HAP-1 (cell line): ENCODE results near the gene FAM171A1.

Experiments used
- DNase-seq, 2 experiments: peaks; one replicate each; pipeline ENCODE4 v3.0.0-alpha.2; 2016 to 2020; ENCODE audit warnings: low spot score in 2 of 2
- H3K27me3 ChIP-seq: fragments of 250-450 bp; sonication (Bioruptor Pico); 2 replicates; pipeline ENCODE4 v1.5.1; 2020; ENCODE audit warnings: low read depth, mild to moderate bottlenecking, moderate library complexity
- H3K36me3 ChIP-seq: fragments of 250-450 bp; sonication (Bioruptor Pico); replicated peaks from 2 replicates; pipeline ENCODE4 v1.5.1; 2020; ENCODE audit warnings: mild to moderate bottlenecking
- H3K4me1 ChIP-seq: fragments of 250-450 bp; sonication (Bioruptor Pico); 2 replicates; pipeline ENCODE4 v1.5.1; 2020; ENCODE audit warnings: mild to moderate bottlenecking
- H3K4me3 ChIP-seq: fragments of 250-450 bp; sonication (Bioruptor Pico); 2 replicates; pipeline ENCODE4 v1.5.1; 2020; ENCODE audit warnings: mild to moderate bottlenecking, moderate library complexity
- H3K9me3 ChIP-seq: fragments of 250-450 bp; sonication (Bioruptor Pico); 2 replicates; pipeline ENCODE4 v1.5.1; 2020; ENCODE audit warnings: mild to moderate bottlenecking, moderate library complexity
- in situ Hi-C: fragments of 300-500 bp; cut with MboI; formaldehyde crosslinking; loops from 3 replicates; pipeline ENCODE4 v1.14.3; 2020; ENCODE audit warnings: low sequenced_read_pairs, inconsistent platforms, mixed read lengths

FAM171A1 gene

DNA sequence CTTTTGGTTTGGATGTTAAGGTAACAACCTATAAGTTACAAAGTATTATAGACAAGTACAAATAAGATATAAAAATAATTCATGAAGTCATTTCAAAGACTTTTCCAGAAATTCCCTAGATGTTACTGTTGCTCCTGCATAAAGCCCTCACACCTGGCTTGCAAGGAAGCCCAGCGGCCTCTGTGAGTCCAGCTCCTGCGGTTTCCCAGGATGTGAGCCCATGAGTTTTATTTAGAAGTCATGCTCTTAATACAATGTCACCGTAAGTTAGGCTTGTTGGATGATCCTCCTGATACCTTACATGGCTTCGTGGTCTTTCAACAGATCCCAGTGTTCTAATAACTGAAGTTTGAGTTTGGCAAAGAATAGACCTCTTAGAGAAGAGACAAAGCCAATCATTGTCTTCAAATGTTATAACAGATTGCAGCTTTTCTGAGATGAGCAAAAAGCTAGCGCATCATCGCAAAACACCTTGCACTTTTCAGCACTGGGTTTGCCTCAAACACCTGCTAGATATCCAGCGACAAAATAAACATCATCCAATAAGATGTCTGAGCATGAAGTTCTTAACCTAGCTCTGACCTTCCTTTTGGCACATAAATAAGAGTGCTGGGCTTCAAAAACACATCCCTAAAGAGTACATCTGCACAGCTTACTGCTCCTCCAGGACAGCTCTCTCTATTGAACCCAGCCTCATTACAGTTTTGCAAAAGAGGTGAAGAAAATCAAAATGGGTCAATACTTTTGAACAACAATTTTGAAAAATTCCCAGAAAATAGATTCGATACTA, 3.6 kb downstream of the FAM171A1 start:
- no peak overlapping the region for H3K4me3 ChIP-seq
- no peak for DNase-seq
- H3K9me3 ChIP-seq = no peaks in the 10 kb centered on the region
- H3K4me1 ChIP-seq = peaks cover 9% of the 10 kb centered on the region
- in situ Hi-C loops = no loop called here
- H3K27me3 ChIP-seq = no peaks in the 10 kb centered on the region
- H3K36me3 ChIP-seq = 0 out of 2 replicates have a peak, but pooled peaks cover 3% of the 10 kb centered on the region

DNA sequence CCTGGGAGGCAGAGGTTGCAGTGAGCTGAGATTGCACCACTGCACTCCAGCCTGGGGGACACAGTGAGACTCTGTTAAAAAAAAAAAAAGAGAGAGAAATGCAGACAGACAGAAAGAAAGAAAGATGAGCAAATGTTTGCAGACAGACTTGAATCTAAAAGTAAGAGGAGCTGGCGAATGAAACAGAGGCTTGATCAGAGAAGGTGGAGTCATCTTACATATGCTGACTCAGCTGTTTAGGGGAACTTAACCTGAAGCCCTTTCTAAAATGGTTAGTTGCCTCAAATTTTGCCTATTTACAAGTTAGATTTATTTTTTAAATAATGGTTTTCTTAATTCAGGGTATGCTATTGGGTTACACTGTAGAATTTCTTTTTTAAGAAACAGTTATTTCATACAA, 5.4 kb downstream of the FAM171A1 start:
- H3K36me3 ChIP-seq = 0 out of 2 replicates have a peak, but pooled peaks cover 3% of the 10 kb centered on the region
- H3K9me3 ChIP-seq = no peaks in the 10 kb centered on the region
- in situ Hi-C loops = no loop called here
- H3K4me3 ChIP-seq = no peak overlapping the region
- H3K4me1 ChIP-seq = peaks cover 9% of the 10 kb centered on the region
- no peak for DNase-seq
- H3K27me3 ChIP-seq = no peaks in the 10 kb centered on the region

DNA sequence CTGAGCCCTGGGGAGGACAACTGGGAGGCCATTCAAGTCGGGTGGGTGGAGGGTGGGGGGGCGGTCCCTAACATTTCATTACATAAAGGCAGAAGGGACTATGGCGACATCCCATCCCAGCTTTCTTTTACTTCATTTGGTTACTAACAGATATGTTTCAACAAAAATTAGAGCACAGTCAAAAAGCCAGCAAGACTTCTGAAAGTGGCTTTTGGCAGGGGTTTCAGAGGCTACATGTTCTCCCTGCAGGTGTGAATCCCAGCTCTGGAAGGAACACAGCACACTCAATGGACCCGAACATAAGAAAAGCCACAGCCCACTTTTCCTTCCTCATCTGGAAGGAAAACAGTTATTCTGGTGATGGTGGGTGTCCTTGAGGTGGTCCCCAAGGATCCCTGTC, 7.1 kb downstream of the FAM171A1 start:
- H3K4me1 ChIP-seq = peaks cover 12% of the 10 kb centered on the region
- DNase-seq = no peak
- in situ Hi-C loops = no loop called here

DNA sequence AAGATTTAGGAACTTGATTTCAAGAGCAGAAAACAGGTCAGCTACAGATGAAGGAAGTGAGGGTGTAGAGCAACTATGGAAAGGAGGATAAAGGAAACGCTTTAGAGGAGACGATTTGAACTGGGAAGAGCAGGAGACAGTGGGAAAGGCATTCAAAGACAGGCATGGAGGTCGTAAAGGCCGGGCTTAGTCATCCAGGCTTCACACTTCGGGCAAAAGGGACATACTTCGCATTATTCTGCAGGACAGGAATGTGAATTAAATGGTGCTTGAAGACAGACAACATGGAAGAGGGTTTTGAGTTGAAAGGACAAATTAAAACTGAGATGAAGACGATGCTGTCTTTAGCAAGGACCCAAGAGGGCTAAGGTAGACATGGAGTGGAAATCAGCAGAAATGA, 8.1 kb downstream of the FAM171A1 start:
- H3K4me3 ChIP-seq = no peak overlapping the region
- H3K4me1 ChIP-seq = peaks cover 14% of the 10 kb centered on the region
- H3K9me3 ChIP-seq = no peaks in the 10 kb centered on the region
- in situ Hi-C loops = no loop called here
- H3K27me3 ChIP-seq = no peaks in the 10 kb centered on the region
- no peaks in the 10 kb centered on the region for H3K36me3 ChIP-seq
- no peak for DNase-seq

More for the DNA sequence above, 7.1 kb downstream of the FAM171A1 start:
- no peaks in the 10 kb centered on the region for H3K9me3 ChIP-seq
- H3K27me3 ChIP-seq = no peaks in the 10 kb centered on the region
- no peak overlapping the region for H3K4me3 ChIP-seq
- H3K36me3 ChIP-seq = 0 out of 2 replicates have a peak, but pooled peaks cover 3% of the 10 kb centered on the region

DNA sequence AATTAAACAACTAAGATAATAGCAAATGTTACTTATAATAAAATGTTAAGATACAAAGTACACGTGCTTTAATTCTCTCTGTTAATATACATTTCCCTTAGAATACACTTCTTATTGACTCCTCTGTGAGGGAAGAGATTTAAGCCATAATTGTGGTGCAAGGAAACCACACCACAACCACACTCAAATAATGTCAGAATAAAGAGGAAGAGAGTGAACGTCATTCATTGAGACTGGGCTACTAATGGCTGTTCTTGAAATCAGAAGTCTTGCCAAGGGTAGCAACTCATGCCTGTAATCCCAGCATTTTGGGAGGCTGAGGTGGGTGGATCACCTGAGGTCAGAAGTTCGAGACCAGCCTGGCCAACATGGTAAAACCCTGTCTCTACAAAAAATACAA, 10.0 kb downstream of the FAM171A1 start:
- in situ Hi-C loops = no loop called here
- H3K9me3 ChIP-seq = no peaks in the 10 kb centered on the region
- no peak for DNase-seq

DNA sequence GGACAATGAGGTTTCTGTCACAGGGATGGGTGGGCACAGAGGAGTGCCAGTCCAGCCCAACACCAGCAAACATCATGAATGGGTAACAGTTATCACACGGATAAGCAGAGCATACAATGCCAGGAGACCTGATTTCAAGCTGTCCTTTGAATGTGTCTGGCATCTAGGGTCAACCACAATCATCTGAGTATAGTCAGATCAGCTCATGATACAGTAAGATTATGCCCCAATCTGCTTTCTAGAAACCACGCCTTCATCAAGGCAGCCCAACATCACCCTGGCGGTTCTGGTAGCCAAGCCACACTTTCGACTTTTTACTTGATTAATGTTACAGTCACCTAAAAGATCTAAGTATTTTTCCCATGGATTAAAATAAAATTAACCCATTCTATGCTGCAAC, 10.5 kb downstream of the FAM171A1 start:
- peaks cover 14% of the 10 kb centered on the region for H3K4me1 ChIP-seq
- no peak overlapping the region for H3K4me3 ChIP-seq
- no peaks in the 10 kb centered on the region for H3K36me3 ChIP-seq
- in situ Hi-C loops = no loop called here
- no peak for DNase-seq
- no peaks in the 10 kb centered on the region for H3K9me3 ChIP-seq
- no peaks in the 10 kb centered on the region for H3K27me3 ChIP-seq

More for the DNA sequence above, 10.0 kb downstream of the FAM171A1 start:
- Histone ChIP-seq H3K27me3 (no peaks in the 10 kb centered on the region), H3K4me3 (no peak overlapping the region), H3K4me1 (peaks cover 14% of the 10 kb centered on the region), H3K36me3 (no peaks in the 10 kb centered on the region)

DNA sequence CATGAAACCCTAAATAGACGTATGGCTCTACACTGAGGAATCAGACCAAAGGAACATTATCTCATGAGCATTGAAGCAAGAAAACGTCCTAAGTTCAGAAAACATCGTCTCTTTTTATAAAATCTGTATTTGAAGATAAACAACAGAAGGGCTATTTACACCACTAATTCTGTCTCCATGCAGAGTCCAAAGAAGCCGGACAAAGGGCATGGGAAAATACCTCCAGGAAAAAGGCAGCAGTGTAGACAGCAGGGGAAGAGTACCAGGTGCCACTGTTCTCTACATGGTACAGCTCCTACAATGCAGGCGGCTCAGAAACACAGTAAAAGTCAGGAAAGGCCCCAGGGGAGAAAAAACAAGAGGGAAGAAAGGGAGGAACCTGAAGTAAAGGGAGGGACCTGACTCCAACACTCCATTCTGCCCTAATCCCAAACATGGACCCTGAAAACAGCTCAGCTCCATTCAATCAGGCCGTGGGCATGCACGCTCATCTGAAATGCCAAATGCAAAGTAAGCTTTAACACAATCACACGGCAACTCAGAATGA, 17.5 kb downstream of the FAM171A1 start:
- H3K9me3 ChIP-seq = no peaks in the 10 kb centered on the region
- H3K4me3 ChIP-seq = no peak overlapping the region
- peak in 1 of 2 experiments; percentile 28 for DNase-seq
- H3K4me1 ChIP-seq = peaks cover 10% of the 10 kb centered on the region; the same call in 1 of the 2 replicates
- in situ Hi-C loops = no loop called here
- H3K27me3 ChIP-seq = no peaks in the 10 kb centered on the region
- no peaks in the 10 kb centered on the region for H3K36me3 ChIP-seq

DNA sequence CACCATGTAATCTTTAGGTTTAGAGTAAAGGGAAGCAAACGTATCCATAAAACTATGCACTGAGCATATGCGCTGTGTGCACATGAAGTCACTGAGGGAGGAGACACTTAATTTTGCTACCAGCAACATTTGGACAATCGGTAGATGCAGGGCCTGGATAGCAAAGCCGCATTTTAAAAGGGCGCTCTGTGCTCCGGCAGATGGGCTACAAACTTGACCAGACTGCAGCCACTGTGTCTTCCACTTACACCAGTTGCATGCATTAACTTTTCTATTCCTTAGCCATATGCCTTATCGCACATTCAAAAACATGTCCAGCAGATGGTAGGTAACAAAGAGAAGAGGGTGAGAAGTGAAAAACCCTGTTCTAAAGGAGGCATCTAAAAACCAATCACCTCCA, 18.3 kb downstream of the FAM171A1 start:
- no peak overlapping the region for H3K4me3 ChIP-seq
- no peak for DNase-seq
- in situ Hi-C loops = no loop called here
- H3K4me1 ChIP-seq = peaks cover 6% of the 10 kb centered on the region; the same call in 1 of the 2 replicates
- H3K36me3 ChIP-seq = no peaks in the 10 kb centered on the region
- no peaks in the 10 kb centered on the region for H3K27me3 ChIP-seq
- no peaks in the 10 kb centered on the region for H3K9me3 ChIP-seq

DNA sequence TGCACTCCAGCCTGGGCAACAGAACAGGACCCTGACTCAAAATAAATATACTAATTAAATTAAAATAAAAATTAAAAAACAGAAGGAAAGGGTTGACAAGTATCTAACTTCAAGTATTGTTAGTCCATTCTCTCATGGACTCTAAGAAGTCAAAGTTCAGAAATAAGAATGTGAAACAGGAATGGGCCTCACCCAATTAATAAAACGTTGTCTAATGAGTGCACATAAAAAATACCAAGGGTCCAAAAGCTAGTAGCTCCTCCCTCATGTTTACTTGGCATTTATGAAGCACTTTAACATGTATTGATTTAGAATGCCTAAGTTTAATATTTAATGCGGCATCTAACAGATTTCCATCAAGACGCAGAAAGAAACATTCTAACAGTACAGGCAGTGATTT, 18.9 kb downstream of the FAM171A1 start:
- no peaks in the 10 kb centered on the region for H3K36me3 ChIP-seq
- H3K27me3 ChIP-seq = no peaks in the 10 kb centered on the region
- peaks cover 8% of the 10 kb centered on the region for H3K4me1 ChIP-seq
- no peak overlapping the region for H3K4me3 ChIP-seq
- no peak for DNase-seq
- H3K9me3 ChIP-seq = no peaks in the 10 kb centered on the region
- in situ Hi-C loops = no loop called here

DNA sequence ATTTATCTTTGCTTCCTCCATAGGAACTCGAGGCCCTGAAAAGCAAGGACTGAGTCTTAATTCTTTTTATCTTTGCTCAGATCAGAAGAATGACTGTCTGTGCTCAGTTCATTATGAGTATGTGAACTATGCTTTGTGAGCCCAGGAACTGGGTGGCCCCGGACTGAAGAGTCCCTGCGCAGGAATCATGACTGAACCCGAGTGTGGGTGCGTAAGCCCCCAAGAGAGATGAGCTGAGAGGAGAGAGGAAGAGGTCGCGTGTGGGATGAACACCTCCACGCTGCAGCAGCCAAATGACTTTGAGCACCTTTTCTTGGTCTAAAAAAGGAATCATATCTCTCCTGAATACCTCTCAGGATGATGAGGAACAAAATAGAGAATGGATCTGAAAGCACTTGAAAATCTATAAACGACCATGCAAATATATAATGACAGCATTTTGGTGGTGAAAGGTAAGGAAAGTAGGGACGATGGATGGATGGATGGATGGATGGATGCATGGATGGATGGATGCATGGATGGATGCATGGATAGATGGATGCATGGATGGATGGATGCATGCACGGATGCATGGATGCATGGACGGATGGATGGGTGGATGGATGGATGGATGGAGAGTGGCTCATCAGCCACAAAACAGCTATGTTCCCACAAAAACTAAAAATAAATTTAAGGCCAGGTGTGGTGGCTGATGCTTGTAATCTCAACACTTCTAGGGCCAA, 19.8 kb downstream of the FAM171A1 start:
- DNase-seq = no peak
- H3K36me3 ChIP-seq = no peaks in the 10 kb centered on the region
- H3K4me3 ChIP-seq = no peak overlapping the region
- H3K27me3 ChIP-seq = no peaks in the 10 kb centered on the region
- in situ Hi-C loops = no loop called here
- peaks cover 18% of the 10 kb centered on the region for H3K4me1 ChIP-seq
- no peaks in the 10 kb centered on the region for H3K9me3 ChIP-seq

DNA sequence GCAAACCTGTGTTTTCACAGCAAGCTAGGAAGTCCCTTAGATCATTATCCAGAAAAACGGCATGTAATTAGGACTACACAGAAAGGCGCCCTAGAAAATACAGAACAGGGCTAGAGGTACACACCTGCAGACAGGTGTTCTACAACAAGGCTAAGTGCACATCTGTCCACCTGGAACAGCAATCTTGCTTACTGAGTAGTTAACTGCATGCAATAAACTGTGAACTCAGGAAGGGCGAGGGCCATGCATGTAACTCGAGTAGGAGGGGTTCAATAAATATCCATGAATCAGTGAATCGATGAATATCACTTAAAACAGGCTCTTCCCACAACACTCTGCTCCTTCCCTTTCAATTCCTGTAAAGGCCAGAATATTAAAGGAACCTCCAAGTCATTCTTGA, 22.0 kb downstream of the FAM171A1 start:
- Histone ChIP-seq H3K4me3 (no peak overlapping the region), H3K4me1 (peaks cover 33% of the 10 kb centered on the region), H3K27me3 (no peaks in the 10 kb centered on the region), H3K9me3 (no peaks in the 10 kb centered on the region), H3K36me3 (no peaks in the 10 kb centered on the region)
- in situ Hi-C loops = no loop called here
- no peak for DNase-seq

DNA sequence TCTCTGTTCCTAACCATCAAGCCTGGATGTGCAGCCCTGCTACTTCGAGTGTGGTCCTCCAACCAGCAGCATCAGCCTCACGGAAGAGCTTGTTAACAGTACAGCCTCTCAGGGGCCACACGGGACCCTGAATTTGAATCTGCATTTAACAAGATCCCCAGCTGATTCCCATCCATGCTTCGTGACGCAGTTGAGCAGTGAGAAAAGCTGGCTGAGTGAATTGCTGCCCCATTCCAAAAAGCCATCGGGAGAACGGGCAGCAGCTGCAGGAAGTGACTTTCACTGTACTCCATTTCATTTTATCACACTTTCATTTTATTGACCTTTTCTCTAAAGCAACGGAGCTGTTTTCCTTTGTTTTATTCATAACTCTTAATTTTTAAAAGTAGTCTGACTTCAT, 22.5 kb downstream of the FAM171A1 start:
- Histone ChIP-seq H3K9me3 (no peaks in the 10 kb centered on the region), H3K27me3 (no peaks in the 10 kb centered on the region), H3K36me3 (no peaks in the 10 kb centered on the region), H3K4me3 (no peak overlapping the region), H3K4me1 (peaks cover 30% of the 10 kb centered on the region)
- in situ Hi-C loops = no loop called here
- DNase-seq = no peak

DNA sequence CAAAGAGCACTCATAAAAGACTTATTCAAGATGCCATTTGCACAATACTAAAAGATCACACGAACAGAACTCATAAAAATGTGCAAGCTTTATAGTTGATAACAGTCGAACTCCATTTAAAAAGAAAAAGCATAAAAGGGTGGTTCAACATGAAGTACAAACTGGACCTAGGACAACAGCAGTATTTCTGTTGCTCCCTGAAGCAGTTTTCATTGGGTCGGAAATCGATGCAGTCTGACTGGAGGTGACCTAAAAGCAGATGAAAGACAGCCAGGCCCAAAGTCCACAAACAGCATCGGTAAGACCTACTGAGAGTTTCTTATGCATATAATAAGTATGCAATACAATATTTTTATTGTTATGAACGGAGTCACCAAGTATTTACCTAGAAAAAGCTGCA, 23.9 kb downstream of the FAM171A1 start:
- in situ Hi-C loops = no loop called here
- DNase-seq = peak in 1 of 2 experiments; percentile 76
- Histone ChIP-seq H3K9me3 (no peaks in the 10 kb centered on the region), H3K27me3 (no peaks in the 10 kb centered on the region), H3K4me3 (no peak overlapping the region), H3K4me1 (peaks cover 28% of the 10 kb centered on the region), H3K36me3 (no peaks in the 10 kb centered on the region)
